ENCODE results near the gene PHLDA3.
"Not testable (repeated sequence)": the region's sequence is repeated elsewhere in the genome, so short reads cannot be mapped to it uniquely, and the experiment has no call there.

PHLDA3 gene

DNA sequence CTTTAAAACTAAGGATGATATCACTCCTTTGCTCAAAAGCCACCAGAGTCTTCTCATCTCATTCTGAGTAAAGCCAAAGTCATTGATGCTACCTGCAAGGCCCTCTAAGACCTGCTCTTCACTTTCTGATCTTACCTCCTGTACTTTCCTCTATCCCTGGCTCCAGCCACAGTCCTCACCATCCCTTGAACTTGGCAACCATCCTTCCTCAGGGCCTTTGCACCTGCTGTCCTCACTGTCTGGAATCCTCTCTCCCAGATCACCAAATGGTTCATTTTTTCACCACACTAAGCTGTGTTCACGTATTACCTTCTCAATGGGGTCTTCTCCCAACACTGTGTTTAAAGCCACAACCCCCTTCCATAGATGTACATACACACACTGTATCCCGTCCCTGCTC, 4.3 kb upstream of the PHLDA3 start:
- no peak for DNase-seq (ENCODE audit: low read depth)
- H3K4me3 ChIP-seq (ENCODE audit: low read depth, low read length), result no peak overlapping the region
- TF ChIP-seq, protein P1, sequence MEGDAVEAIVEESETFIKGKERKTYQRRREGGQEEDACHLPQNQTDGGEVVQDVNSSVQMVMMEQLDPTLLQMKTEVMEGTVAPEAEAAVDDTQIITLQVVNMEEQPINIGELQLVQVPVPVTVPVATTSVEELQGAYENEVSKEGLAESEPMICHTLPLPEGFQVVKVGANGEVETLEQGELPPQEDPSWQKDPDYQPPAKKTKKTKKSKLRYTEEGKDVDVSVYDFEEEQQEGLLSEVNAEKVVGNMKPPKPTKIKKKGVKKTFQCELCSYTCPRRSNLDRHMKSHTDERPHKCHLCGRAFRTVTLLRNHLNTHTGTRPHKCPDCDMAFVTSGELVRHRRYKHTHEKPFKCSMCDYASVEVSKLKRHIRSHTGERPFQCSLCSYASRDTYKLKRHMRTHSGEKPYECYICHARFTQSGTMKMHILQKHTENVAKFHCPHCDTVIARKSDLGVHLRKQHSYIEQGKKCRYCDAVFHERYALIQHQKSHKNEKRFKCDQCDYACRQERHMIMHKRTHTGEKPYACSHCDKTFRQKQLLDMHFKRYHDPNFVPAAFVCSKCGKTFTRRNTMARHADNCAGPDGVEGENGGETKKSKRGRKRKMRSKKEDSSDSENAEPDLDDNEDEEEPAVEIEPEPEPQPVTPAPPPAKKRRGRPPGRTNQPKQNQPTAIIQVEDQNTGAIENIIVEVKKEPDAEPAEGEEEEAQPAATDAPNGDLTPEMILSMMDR (IDR thresholded peaks at IDR 0.05; ENCODE audit: low read depth, low read length, missing control alignments), result no peak

DNA sequence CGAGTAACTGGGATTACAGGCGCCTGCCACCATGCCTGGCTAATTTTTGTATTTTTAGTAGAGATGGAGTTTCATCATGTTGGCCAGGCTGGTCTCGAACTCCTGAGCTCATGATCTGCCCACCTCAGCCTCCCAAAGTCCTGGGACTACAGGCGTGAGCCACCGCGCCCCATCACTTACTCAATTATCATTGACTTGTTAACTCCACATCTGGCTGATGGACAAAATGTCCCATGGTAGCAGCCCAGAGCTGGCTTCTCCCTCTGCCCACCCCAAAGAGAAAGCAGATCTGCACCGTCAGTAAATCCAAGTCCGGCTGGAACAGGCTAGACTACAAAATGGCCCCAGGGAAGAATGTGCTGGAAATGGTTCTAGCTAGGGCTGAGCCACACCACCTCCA, 3.3 kb upstream of the PHLDA3 start:
- not testable (repeated sequence) for H3K4me3 ChIP-seq (ENCODE audit: low read depth, low read length); DNase-seq (ENCODE audit: low read depth)

DNA sequence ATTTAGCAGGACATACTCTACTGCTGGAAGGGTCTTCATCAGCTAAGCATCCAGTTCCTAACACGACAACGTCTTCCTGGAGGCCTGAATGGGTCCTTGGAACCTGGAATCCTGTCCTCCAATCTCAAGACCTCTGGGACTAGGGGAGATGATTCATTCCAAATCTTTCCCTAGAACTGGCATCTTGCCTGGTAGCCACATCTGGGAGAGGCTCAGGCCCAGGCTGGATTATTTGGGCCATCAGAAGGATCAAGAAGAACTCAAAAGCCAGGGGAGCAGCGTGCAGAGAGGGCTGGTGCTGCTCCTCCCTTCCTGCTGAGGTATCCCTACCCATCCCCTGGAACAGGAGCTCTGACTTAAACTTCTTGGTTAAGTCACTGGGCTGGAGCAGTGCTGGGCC, 2.8 kb upstream of the PHLDA3 start:
- no peak for DNase-seq (ENCODE audit: low read depth)
- TF ChIP-seq, protein P1 (IDR thresholded peaks at IDR 0.05; ENCODE audit: low read depth, low read length, missing control alignments), result no peak
- H3K4me3 ChIP-seq (ENCODE audit: low read depth, low read length), result no peak overlapping the region

DNA sequence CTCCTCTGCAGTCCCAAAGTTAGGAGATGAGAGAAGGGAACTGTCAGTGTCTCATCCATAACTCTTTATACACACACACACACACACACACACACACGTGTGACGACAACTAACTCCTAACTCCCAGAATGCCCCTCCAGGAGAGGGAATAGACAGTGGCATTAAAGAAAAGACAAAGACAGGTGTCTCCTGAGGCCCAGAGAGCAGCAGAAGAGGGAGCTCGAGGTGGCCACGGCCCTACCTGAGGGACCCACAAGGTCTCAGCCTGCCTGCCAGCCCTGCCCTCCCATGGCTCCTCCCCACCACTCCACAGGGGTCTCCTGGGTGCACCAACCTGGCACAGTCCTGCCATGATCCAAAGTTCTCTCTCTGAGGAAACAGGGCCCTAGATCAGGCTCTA, 1.6 kb upstream of the PHLDA3 start:
- no peak for DNase-seq (ENCODE audit: low read depth)
- TF ChIP-seq, protein P1 (IDR thresholded peaks at IDR 0.05; ENCODE audit: low read depth, low read length, missing control alignments), result no peak
- no peak overlapping the region for H3K4me3 ChIP-seq (ENCODE audit: low read depth, low read length)

DNA sequence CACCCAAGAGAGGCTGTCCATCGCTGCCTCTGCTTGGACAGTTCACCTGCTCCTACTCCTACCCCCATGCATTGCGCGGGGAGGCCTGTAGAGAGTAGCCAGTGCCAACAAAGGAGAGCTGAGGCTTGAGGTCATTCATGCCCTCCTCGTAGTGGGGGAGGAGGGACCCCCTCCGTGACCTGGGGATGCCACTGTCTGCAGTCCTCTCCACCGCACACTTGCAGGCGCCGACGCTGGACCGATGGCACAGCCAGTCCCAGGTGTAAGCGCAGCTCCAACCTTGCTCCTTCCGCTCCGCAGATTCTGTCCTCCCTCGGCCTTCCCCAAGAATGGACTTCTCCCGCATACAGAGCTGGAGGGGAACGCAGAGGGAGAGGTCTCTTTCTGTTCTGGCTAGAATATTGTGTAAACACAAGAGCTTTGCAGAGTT, 672 bp upstream of the PHLDA3 start:
- peak overlapping the region; percentile 82 for H3K4me3 ChIP-seq (ENCODE audit: low read depth, low read length)
- no peak for DNase-seq (ENCODE audit: low read depth)
- TF ChIP-seq, protein P1 (IDR thresholded peaks at IDR 0.05; ENCODE audit: low read depth, low read length, missing control alignments), result no peak

DNA sequence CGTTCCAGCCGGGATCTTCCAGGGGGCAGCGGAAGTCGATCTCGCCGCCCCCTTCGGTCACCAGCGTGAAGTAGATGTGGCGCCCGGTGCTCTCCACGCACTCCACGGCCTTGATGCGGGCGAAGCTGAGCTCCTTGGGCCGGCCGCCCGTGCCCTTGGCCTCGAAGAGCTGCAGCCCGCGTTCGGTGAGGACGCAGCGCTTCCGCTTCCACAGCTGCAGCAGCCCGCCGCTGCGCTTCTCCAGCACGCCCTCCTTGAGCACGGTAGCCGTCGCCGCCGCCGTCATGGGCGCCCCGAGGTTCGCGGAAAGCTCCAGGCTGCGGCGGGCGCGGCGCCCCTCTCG, 516 bp downstream of the PHLDA3 start:
- H3K4me3 ChIP-seq (ENCODE audit: low read depth, low read length), result peak overlapping the region; percentile 82
- DNase-seq (ENCODE audit: low read depth), result no peak
- TF ChIP-seq, protein P1 (IDR thresholded peaks at IDR 0.05; ENCODE audit: low read depth, low read length, missing control alignments), result no peak

DNA sequence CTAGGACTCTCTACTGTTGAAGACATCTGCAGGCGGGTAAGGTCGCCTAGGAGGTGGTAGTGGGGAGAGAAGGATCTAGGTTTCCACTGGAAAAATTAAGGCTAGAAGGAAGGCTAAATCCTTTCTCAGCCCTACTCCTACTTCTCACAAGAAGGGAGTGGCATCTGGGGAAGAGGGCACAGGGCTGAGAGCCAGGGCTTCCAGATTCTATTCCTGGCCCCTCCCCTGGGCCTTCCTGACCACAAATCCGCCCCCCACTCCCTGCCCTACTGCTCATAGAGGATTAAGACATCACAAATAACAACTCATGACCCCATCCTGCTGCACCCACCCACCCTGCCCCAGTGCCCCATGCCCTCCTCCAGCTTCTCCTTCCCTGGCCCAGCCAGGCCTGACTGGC, 2.5 kb downstream of the PHLDA3 start:
- TF ChIP-seq, protein P1 (IDR thresholded peaks at IDR 0.05; ENCODE audit: low read depth, low read length, missing control alignments), result no peak
- DNase-seq (ENCODE audit: low read depth), result no peak
- peak overlapping the region; percentile 82; the same call in 1 of the 2 replicates for H3K4me3 ChIP-seq (ENCODE audit: low read depth, low read length)
